PC-9 (cell line): ENCODE measurements around the gene MYADM. TPM values are rescaled to one million over a fixed set of nuclear protein-coding genes. Genes with fewer than 3 reads are reported as not detected.

Source experiments
- BruUV-seq: library from RNA; stranded (reverse); fragments of 400-500 nt; replicated peaks from 2 replicates; lab custom pipeline; 2021; lab: Mats Ljungman, UMichigan
- CTCF ChIA-PET: fragments of 300-600 bp; sonication (Branson Sonifier 250); formaldehyde crosslinking; loops from one replicate; lab custom pipeline; 2022; ENCODE audit warnings: antibody characterized with exemption; lab: Charles Lee
- POLR2A ChIA-PET: fragments of 300-600 bp; sonication (Branson Sonifier 250); formaldehyde crosslinking; loops from one replicate; lab custom pipeline; 2022; ENCODE audit warnings: antibody characterized with exemption; ENCODE audit not compliant: unreplicated experiment; lab: Charles Lee
- DNase-seq, 2 experiments: peaks; one replicate each; pipeline versions ENCODE4 v3.0.0 to v3.0.0-alpha.2; 2015 to 2022; ENCODE audit warnings: mixed read lengths in 1 of 2
- H2AFZ ChIP-seq: fragments of 200-600 bp; sonication (generic); 2 replicates; pipeline ENCODE4 v1.8.1; 2017; ENCODE audit warnings: antibody characterized with exemption
- H3F3A ChIP-seq: fragments of 200-600 bp; sonication (generic); 2 replicates; pipeline ENCODE4 v1.8.1; 2017; ENCODE audit warnings: antibody characterized with exemption, mild to moderate bottlenecking, low read depth; ENCODE audit not compliant: insufficient read depth
- H3K27ac ChIP-seq: fragments of 200-600 bp; sonication (generic); 2 replicates; pipeline ENCODE4 v1.6.1; 2016; ENCODE audit warnings: mixed run types
- H3K27me3 ChIP-seq: fragments of 200-600 bp; sonication (generic); 2 replicates; pipeline ENCODE4 v1.6.1; 2016; ENCODE audit warnings: low read depth, mixed run types; ENCODE audit not compliant: insufficient read depth
- H3K36me3 ChIP-seq: fragments of 200-600 bp; sonication (generic); 2 replicates; pipeline ENCODE4 v1.6.1; 2016; ENCODE audit warnings: low read depth, mixed run types
- H3K4me1 ChIP-seq: fragments of 200-600 bp; sonication (generic); replicated peaks from 2 replicates; pipeline ENCODE4 v1.6.1; 2016; ENCODE audit warnings: mixed run types; ENCODE audit not compliant: insufficient read depth
- H3K4me2 ChIP-seq: fragments of 200-600 bp; sonication (generic); 2 replicates; pipeline ENCODE4 v1.6.1; 2017; ENCODE audit warnings: mixed run types
- H3K4me3 ChIP-seq: fragments of 200-600 bp; sonication (generic); 2 replicates; pipeline ENCODE4 v1.6.1; 2016; ENCODE audit warnings: mixed run types
- H3K79me2 ChIP-seq: fragments of 200-600 bp; sonication (generic); 2 replicates; pipeline ENCODE4 v1.6.1; 2017; ENCODE audit warnings: low read depth, mixed run types
- H3K9me2 ChIP-seq: fragments of 200-600 bp; sonication (generic); 2 replicates; pipeline ENCODE4 v1.8.1; 2017; ENCODE audit warnings: mild to moderate bottlenecking; ENCODE audit not compliant: insufficient read depth
- H3K9me3 ChIP-seq: fragments of 200-600 bp; sonication (generic); 2 replicates; pipeline ENCODE4 v1.8.1; 2016; ENCODE audit warnings: low read depth; ENCODE audit not compliant: insufficient read depth
- H4K20me1 ChIP-seq: fragments of 200-600 bp; sonication (generic); 2 replicates; pipeline ENCODE4 v1.8.1; 2017; ENCODE audit not compliant: insufficient read depth
- EZH2 ChIP-seq: fragments of 200-600 bp; sonication (generic); IDR thresholded peaks from 2 replicates; pipeline ENCODE4 v1.8.0; 2017; ENCODE audit warnings: antibody characterized with exemption, low read depth
- intact Hi-C: fragments of 100-400 bp; cut with micrococcal nuclease; formaldehyde crosslinking; loops from one replicate; pipeline ENCODE4 v1.10.0; 2022; ENCODE audit not compliant: unreplicated experiment
- total RNA-seq: library from RNA; stranded (reverse); gene quantifications from 2 replicates; pipeline ENCODE4 v1.2.3, GENCODE V29; 2021
- TF ChIP-seq, protein P1 (sequence below): fragments of 200-600 bp; sonication (generic); conservative IDR thresholded peaks from 2 replicates; pipeline ENCODE4 v1.6.1; 2017; ENCODE audit warnings: mixed run types, antibody characterized with exemption, mild to moderate bottlenecking, moderate library complexity

Gene MYADM
- total RNA-seq, 1 experiment from 2014 or later, result 230 TPM

DNA sequence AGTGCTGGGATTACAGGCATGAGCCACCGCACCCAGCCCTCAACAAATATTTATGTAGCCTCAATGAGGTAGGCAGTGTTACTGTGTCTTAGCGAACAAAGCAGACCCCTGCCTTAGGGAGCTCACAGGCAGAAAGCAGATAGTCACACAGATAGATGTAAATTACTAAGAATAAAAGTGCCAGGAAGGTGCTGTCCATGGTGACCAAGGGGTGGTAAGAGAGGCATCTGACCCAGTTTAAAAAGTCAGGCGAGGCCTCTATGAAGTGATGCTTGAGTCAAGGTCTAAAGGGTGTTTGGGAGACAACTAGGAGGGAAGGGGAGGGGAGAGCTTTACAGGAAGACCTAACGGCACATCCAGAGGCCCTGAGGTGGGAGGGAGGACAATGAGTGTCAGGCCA is 29.0 kb downstream of the MYADM start:
- H3K4me2 ChIP-seq, result no peak overlapping the region
- no peaks in the 10 kb centered on the region for H4K20me1 ChIP-seq
- ChIA-PET POLR2A (no interaction called here), CTCF (no interaction called here)
- H3K4me1 ChIP-seq, result peaks cover 14% of the 10 kb centered on the region
- H3K79me2 ChIP-seq, result no peaks in the 10 kb centered on the region
- no peak for TF ChIP-seq EZH2
- TF ChIP-seq, protein P1, sequence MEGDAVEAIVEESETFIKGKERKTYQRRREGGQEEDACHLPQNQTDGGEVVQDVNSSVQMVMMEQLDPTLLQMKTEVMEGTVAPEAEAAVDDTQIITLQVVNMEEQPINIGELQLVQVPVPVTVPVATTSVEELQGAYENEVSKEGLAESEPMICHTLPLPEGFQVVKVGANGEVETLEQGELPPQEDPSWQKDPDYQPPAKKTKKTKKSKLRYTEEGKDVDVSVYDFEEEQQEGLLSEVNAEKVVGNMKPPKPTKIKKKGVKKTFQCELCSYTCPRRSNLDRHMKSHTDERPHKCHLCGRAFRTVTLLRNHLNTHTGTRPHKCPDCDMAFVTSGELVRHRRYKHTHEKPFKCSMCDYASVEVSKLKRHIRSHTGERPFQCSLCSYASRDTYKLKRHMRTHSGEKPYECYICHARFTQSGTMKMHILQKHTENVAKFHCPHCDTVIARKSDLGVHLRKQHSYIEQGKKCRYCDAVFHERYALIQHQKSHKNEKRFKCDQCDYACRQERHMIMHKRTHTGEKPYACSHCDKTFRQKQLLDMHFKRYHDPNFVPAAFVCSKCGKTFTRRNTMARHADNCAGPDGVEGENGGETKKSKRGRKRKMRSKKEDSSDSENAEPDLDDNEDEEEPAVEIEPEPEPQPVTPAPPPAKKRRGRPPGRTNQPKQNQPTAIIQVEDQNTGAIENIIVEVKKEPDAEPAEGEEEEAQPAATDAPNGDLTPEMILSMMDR, result no peak
- H3K27ac ChIP-seq, result no peak overlapping the region
- no peak overlapping the region for H3K4me3 ChIP-seq
- intact Hi-C loops, result no loop called here
- BruUV-seq, result no TSS peak
- DNase-seq, result no peak
- H3K36me3 ChIP-seq, result no peaks in the 10 kb centered on the region
- no peaks in the 10 kb centered on the region for H3K9me3 ChIP-seq
- no peaks in the 10 kb centered on the region for H3K9me2 ChIP-seq
- H3F3A ChIP-seq, result peaks cover 12% of the 10 kb centered on the region
- H2AFZ ChIP-seq, result no peak overlapping the region
- no peaks in the 10 kb centered on the region for H3K27me3 ChIP-seq

GRCh38 chr19:53897459-53897858 is 29.8 kb downstream of the MYADM start:
- ChIA-PET POLR2A (no interaction called here), CTCF (no interaction called here)
- Histone ChIP-seq H3K27me3 (no peaks in the 10 kb centered on the region), H4K20me1 (no peaks in the 10 kb centered on the region), H2AFZ (no peak overlapping the region), H3K9me2 (no peaks in the 10 kb centered on the region), H3K36me3 (no peaks in the 10 kb centered on the region), H3F3A (peaks cover 12% of the 10 kb centered on the region), H3K79me2 (no peaks in the 10 kb centered on the region), H3K4me1 (peaks cover 14% of the 10 kb centered on the region), H3K27ac (no peak overlapping the region), H3K9me3 (no peaks in the 10 kb centered on the region), H3K4me3 (no peak overlapping the region), H3K4me2 (no peak overlapping the region)
- BruUV-seq, result no TSS peak
- intact Hi-C loops, result no loop called here
- no peak for TF ChIP-seq EZH2
- DNase-seq, result no peak

DNA sequence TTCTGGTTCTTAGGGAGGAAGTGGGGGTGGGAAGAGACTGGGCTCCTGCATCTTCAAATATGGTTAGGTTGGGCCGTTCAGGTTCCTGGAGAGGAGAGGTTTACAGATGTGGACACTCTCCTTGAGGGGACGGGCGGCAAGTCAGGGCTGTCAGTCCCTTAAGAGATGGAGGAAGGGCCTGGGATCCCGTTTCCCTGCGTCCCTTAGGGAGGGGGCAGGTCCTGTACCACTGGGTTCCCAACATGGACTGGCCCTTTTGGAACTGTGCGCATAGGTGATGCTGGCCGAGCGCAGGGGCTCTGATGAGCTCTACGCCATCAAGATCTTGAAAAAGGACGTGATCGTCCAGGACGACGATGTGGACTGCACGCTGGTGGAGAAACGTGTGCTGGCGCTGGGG is 30.5 kb downstream of the MYADM start:
- Histone ChIP-seq H3K4me3 (no peak overlapping the region), H2AFZ (no peak overlapping the region)
- CTCF ChIA-PET, result interaction anchor here (0.6 kb wide), 1 partner anchor 181 kb away, joined by 4 read pairs; no protein-coding TSS in a partner anchor

More for the DNA sequence above, 30.5 kb downstream of the MYADM start:
- H3F3A ChIP-seq, result peaks cover 12% of the 10 kb centered on the region
- BruUV-seq, result no TSS peak
- H3K79me2 ChIP-seq, result no peaks in the 10 kb centered on the region
- intact Hi-C loops, result no loop called here
- no peak overlapping the region for H3K4me2 ChIP-seq
- no peaks in the 10 kb centered on the region for H4K20me1 ChIP-seq
- no peaks in the 10 kb centered on the region for H3K9me3 ChIP-seq
- no peaks in the 10 kb centered on the region for H3K27me3 ChIP-seq
- no peak overlapping the region for H3K27ac ChIP-seq
- POLR2A ChIA-PET, result no interaction called here
- H3K9me2 ChIP-seq, result no peaks in the 10 kb centered on the region
- peaks cover 14% of the 10 kb centered on the region for H3K4me1 ChIP-seq
- H3K36me3 ChIP-seq, result no peaks in the 10 kb centered on the region
- DNase-seq, result no peak
- TF ChIP-seq, protein P1, result no peak
- TF ChIP-seq EZH2, result no peak
